SK-N-SH (cell line): ENCODE data around the gene WDR75. TPM values are rescaled to one million over a fixed set of nuclear protein-coding genes. Genes with fewer than 3 reads are reported as not detected.

Experiments used
- CTCF ChIA-PET: fragments of 300-600, 350-600 bp; formaldehyde crosslinking; extraction: SDS; loops from one replicate; lab custom pipeline; 2021; lab: Yijun Ruan, JAX
- POLR2A ChIA-PET: fragments of 350-600 bp; sonication (Branson Sonifier 250); formaldehyde crosslinking; extraction: SDS; loops from one replicate; lab custom pipeline; 2020; ENCODE audit warnings: antibody characterized with exemption, inconsistent platforms; lab: Yijun Ruan, JAX
- DNase-seq: peaks from one replicate; pipeline ENCODE4 v3.0.0; 2012
- H2AFZ ChIP-seq: fragments of 200-600 bp; sonication (generic); 2 replicates; pipeline ENCODE4 v1.8.1; 2016; ENCODE audit warnings: antibody characterized with exemption, mild to moderate bottlenecking, low read depth
- H3F3A ChIP-seq: fragments of 200-600 bp; sonication (generic); replicated peaks from 2 replicates; pipeline ENCODE3; 2016; ENCODE audit warnings: antibody characterized with exemption, mild to moderate bottlenecking; ENCODE audit not compliant: insufficient read depth
- H3K27ac ChIP-seq, 2 experiments: fragments of 200-500 bp in 1 of 2; fragments of 200-600 bp in 1 of 2; sonication (Bioruptor generic) in 1 of 2; sonication (generic), shearing (Covaris generic) in 1 of 2; 2 replicates each; pipeline versions ENCODE4 v1.5.1 to v1.6.1; 2014 to 2016; ENCODE audit warnings: low read depth in 2 of 2, inconsistent platforms in 1 of 2, low read length in 1 of 2, mild to moderate bottlenecking in 1 of 2, mixed read lengths in 1 of 2
- H3K27me3 ChIP-seq: fragments of 200-600 bp; sonication (generic), shearing (Covaris generic); 2 replicates; pipeline ENCODE4 v1.6.1; 2016; ENCODE audit warnings: mixed run types; ENCODE audit not compliant: insufficient read depth
- H3K36me3 ChIP-seq, 2 experiments: fragments of 200-500 bp in 1 of 2; fragments of 200-600 bp in 1 of 2; sonication (Bioruptor generic) in 1 of 2; sonication (generic) in 1 of 2; replicated peaks in 1 of 2; 2 replicates each; pipeline versions ENCODE3 to v1.5.1; 2014 to 2016; ENCODE audit warnings: low read length in 1 of 2, mild to moderate bottlenecking in 1 of 2; ENCODE audit not compliant: insufficient read depth in 2 of 2, control insufficient read depth in 1 of 2
- H3K4me1 ChIP-seq, 2 experiments: fragments of 200-500 bp in 1 of 2; fragments of 200-600 bp in 1 of 2; sonication (Bioruptor generic) in 1 of 2; sonication (generic), shearing (Covaris generic) in 1 of 2; 2 replicates each; pipeline versions ENCODE4 v1.5.1 to v1.6.1; 2014 to 2016; ENCODE audit warnings: low read depth in 1 of 2, low read length in 1 of 2, mixed run types in 1 of 2; ENCODE audit not compliant: insufficient read depth in 2 of 2, control insufficient read depth in 1 of 2
- H3K4me2 ChIP-seq: fragments of 200-600 bp; sonication (generic), shearing (Covaris generic); 2 replicates; pipeline ENCODE4 v1.6.1; 2017; ENCODE audit warnings: mixed run types
- H3K4me3 ChIP-seq, 2 experiments: fragments of 200-500 bp in 1 of 2; fragments of 200-600 bp in 1 of 2; sonication (Bioruptor generic) in 1 of 2; sonication (generic), shearing (Covaris generic) in 1 of 2; 2 replicates each; pipeline versions ENCODE4 v1.5.1 to v1.8.1; 2014 to 2016; ENCODE audit warnings: low read depth in 2 of 2, inconsistent platforms in 1 of 2, low read length in 1 of 2, mild to moderate bottlenecking in 1 of 2, mixed read lengths in 1 of 2, moderate library complexity in 1 of 2
- H3K79me2 ChIP-seq: fragments of 200-600 bp; sonication (generic); 2 replicates; pipeline ENCODE4 v1.8.1; 2017; ENCODE audit warnings: mild to moderate bottlenecking; ENCODE audit not compliant: insufficient read depth
- H3K9ac ChIP-seq: fragments of 200-600 bp; sonication (generic); 2 replicates; pipeline ENCODE4 v1.6.1; 2017; ENCODE audit warnings: mixed run types
- H3K9me2 ChIP-seq: fragments of 200-600 bp; sonication (generic); 2 replicates; pipeline ENCODE4 v1.6.1; 2017; ENCODE audit warnings: mixed run types
- H3K9me3 ChIP-seq: fragments of 200-600 bp; sonication (generic); 2 replicates; pipeline ENCODE4 v1.6.1; 2017; ENCODE audit warnings: mixed run types, mild to moderate bottlenecking, moderate library complexity
- H4K20me1 ChIP-seq: fragments of 200-600 bp; sonication (generic); 2 replicates; pipeline ENCODE4 v1.6.1; 2017; ENCODE audit warnings: mild to moderate bottlenecking, mixed run types; ENCODE audit not compliant: insufficient read depth
- CHD2 ChIP-seq: fragments of 150-350 bp; IDR thresholded peaks from 2 replicates; pipeline ENCODE4 v1.6.1; 2018; ENCODE audit warnings: low read length; ENCODE audit not compliant: partially characterized antibody
- FOSL2 ChIP-seq: IDR thresholded peaks from 2 replicates; pipeline ENCODE4 v1.4.0; 2012; ENCODE audit warnings: low read depth, mild to moderate bottlenecking, moderate library complexity, borderline replicate concordance
- FOXJ3 ChIP-seq: sonication (generic); formaldehyde crosslinking; IDR thresholded peaks from 2 replicates; pipeline ENCODE4 v1.5.1; 2020; ENCODE audit warnings: mild to moderate bottlenecking, missing genetic modification reagents
- JUND ChIP-seq: IDR thresholded peaks from 2 replicates; pipeline ENCODE4 v1.4.0; 2012
- MEF2A ChIP-seq: IDR thresholded peaks from 2 replicates; pipeline ENCODE4 v1.4.0; 2012; ENCODE audit warnings: low read depth, borderline replicate concordance
- MXI1 ChIP-seq: IDR thresholded peaks from 2 replicates; pipeline ENCODE4 v1.6.1; 2012; ENCODE audit warnings: mild to moderate bottlenecking, low read depth, low read length, improper control_type of control experiment
- POLR2AphosphoS5 ChIP-seq: IDR thresholded peaks from 2 replicates; pipeline ENCODE4 v1.6.1; 2012; ENCODE audit warnings: low read depth, low read length
- RAD21 ChIP-seq: IDR thresholded peaks from 2 replicates; pipeline ENCODE4 v1.6.1; 2012; ENCODE audit warnings: mild to moderate bottlenecking, low read length
- RCOR1 ChIP-seq: fragments of 150-350 bp; IDR thresholded peaks from 2 replicates; pipeline ENCODE4 v1.6.1; 2017; ENCODE audit warnings: antibody characterized with exemption, low read length
- RXRA ChIP-seq: IDR thresholded peaks from 2 replicates; pipeline ENCODE4 v1.4.0; 2012; ENCODE audit warnings: low read depth, mild to moderate bottlenecking, borderline replicate concordance
- SIN3A ChIP-seq: IDR thresholded peaks from 2 replicates; pipeline ENCODE4 v1.6.1; 2012; ENCODE audit warnings: low read depth, mild to moderate bottlenecking, low read length, moderate library complexity, borderline replicate concordance
- SMC3 ChIP-seq: IDR thresholded peaks from 2 replicates; pipeline ENCODE4 v1.6.1; 2012; ENCODE audit warnings: low read depth, low read length, improper control_type of control experiment
- TCF12 ChIP-seq: IDR thresholded peaks from 2 replicates; pipeline ENCODE4 v1.4.0; 2012
- TEAD4 ChIP-seq: IDR thresholded peaks from 2 replicates; pipeline ENCODE4 v1.4.0; 2012; ENCODE audit warnings: mild to moderate bottlenecking, borderline replicate concordance; ENCODE audit not compliant: insufficient read depth
- ZBTB33 ChIP-seq: IDR thresholded peaks from 2 replicates; pipeline ENCODE4 v1.4.0; 2012; ENCODE audit warnings: low read depth, borderline replicate concordance
- WGBS: methylation state at CpG from one replicate; pipeline ENCODE4 v1.1.6; 2017; ENCODE audit warnings: low lambda C conversion rate; 5-methylcytosine and 5-hydroxymethylcytosine counted together
- polyA plus RNA-seq, 3 experiments: library from polyadenylated mRNA; depleted of rRNA; stranded (reverse); fragments of >200 nt; gene quantifications; 2 replicates each; pipeline ENCODE4 v1.2.3, GENCODE V29; 2012
- TF ChIP-seq, protein P1 (sequence below): fragments of 200-600 bp; sonication (generic); IDR thresholded peaks from 2 replicates; pipeline ENCODE4 v1.6.1; 2017; ENCODE audit warnings: antibody characterized with exemption, mild to moderate bottlenecking, moderate library complexity

WDR75 gene
- polyA plus RNA-seq, 1 of the 3 experiments (the other 2 are of a cell fraction): 25.6 TPM

DNA sequence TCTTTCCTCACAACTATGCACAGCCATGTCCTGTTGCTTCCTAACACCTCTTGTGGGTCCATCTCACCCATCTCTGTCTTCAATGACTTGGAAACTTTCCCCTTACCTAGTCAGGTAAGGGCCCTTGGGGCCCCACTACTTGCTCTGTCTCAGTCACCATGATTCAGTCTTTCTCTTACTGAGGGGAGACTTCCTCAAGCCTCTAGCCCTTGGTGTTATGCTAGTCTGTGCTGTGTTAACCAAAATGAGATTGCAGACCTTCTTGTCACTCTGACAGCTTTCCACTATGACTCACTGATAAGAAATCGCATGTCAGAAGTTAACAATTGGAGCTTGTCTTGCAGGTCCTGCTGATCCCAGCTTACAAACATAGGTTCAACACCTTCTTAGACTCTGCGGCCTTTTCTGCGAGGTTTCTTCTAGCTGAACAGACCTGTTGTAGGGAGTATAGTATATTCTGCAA, 65.3 kb downstream of the WDR75 start:
- no peaks in the 10 kb centered on the region for H3F3A ChIP-seq
- no peak overlapping the region for H3K4me3 ChIP-seq
- no peaks in the 10 kb centered on the region for H3K36me3 ChIP-seq
- H3K79me2 ChIP-seq: no peaks in the 10 kb centered on the region
- H2AFZ ChIP-seq: no peak overlapping the region
- no peaks in the 10 kb centered on the region for H3K4me1 ChIP-seq
- no peaks in the 10 kb centered on the region for H3K27me3 ChIP-seq
- H3K9me2 ChIP-seq: no peaks in the 10 kb centered on the region
- ChIA-PET CTCF (interaction anchor here (0.7 kb wide), 1 partner anchor 21 kb away, joined by 4 read pairs; no protein-coding TSS in a partner anchor), POLR2A (no interaction called here)
- H3K9me3 ChIP-seq: no peaks in the 10 kb centered on the region
- H3K27ac ChIP-seq: no peak overlapping the region
- DNase-seq: no peak
- WGBS: 78% methylated on average over 3 of the region's 3 CpGs
- H3K4me2 ChIP-seq: no peak overlapping the region
- no peaks in the 10 kb centered on the region for H4K20me1 ChIP-seq
- TF ChIP-seq JUND (no peak), RCOR1 (no peak), SIN3A (no peak), TEAD4 (no peak), POLR2AphosphoS5 (no peak), MEF2A (no peak), FOSL2 (no peak), TCF12 (no peak), RXRA (no peak), CHD2 (no peak), RAD21 (no peak), ZBTB33 (no peak)
- TF ChIP-seq, protein P1, sequence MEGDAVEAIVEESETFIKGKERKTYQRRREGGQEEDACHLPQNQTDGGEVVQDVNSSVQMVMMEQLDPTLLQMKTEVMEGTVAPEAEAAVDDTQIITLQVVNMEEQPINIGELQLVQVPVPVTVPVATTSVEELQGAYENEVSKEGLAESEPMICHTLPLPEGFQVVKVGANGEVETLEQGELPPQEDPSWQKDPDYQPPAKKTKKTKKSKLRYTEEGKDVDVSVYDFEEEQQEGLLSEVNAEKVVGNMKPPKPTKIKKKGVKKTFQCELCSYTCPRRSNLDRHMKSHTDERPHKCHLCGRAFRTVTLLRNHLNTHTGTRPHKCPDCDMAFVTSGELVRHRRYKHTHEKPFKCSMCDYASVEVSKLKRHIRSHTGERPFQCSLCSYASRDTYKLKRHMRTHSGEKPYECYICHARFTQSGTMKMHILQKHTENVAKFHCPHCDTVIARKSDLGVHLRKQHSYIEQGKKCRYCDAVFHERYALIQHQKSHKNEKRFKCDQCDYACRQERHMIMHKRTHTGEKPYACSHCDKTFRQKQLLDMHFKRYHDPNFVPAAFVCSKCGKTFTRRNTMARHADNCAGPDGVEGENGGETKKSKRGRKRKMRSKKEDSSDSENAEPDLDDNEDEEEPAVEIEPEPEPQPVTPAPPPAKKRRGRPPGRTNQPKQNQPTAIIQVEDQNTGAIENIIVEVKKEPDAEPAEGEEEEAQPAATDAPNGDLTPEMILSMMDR: no peak
- H3K9ac ChIP-seq: no peak overlapping the region

- 52% methylated on average over 2 of the region's 2 CpGs for WGBS
- H3F3A ChIP-seq: peaks cover 4% of the 10 kb centered on the region
- no peak for DNase-seq
- H3K4me2 ChIP-seq: no peak overlapping the region
- H3K27ac ChIP-seq: no peak overlapping the region
- H4K20me1 ChIP-seq: no peaks in the 10 kb centered on the region
- no peak overlapping the region for H3K9ac ChIP-seq
- H3K4me3 ChIP-seq: no peak overlapping the region
- H3K4me1 ChIP-seq: no peaks in the 10 kb centered on the region
- H2AFZ ChIP-seq: no peak overlapping the region
- TF ChIP-seq ZBTB33 (no peak), FOXJ3 (CRISPR knock-in tag) (no peak), SMC3 (no peak), POLR2AphosphoS5 (no peak), MXI1 (no peak)
- H3K79me2 ChIP-seq: no peaks in the 10 kb centered on the region
- no peaks in the 10 kb centered on the region for H3K9me3 ChIP-seq
- H3K36me3 ChIP-seq: no peaks in the 10 kb centered on the region
- H3K9me2 ChIP-seq: no peaks in the 10 kb centered on the region
- CTCF ChIA-PET: no interaction called here
- H3K27me3 ChIP-seq: no peaks in the 10 kb centered on the region
- POLR2A ChIA-PET: no interaction called here
Measured at GRCh38 chr2:189511210-189511959, 70.1 kb downstream of the WDR75 start.
